LNCaP clone FGC (cell line): ENCODE results near the gene ZMAT3.
"Not testable (repeated sequence)": the region's sequence is repeated elsewhere in the genome, so short reads cannot be mapped to it uniquely, and the experiment has no call there.

ENCODE experiments used
- DNase-seq: peaks from one replicate; pipeline ENCODE4 v3.0.0-alpha.2; 2011; ENCODE audit warnings: low read depth
- H3K4me3 ChIP-seq: 2 replicates; pipeline ENCODE4 v1.5.1; 2011; ENCODE audit warnings: mild to moderate bottlenecking, low read depth, low read length, control low read depth
- CTCF ChIP-seq: IDR thresholded peaks from 2 replicates; pipeline ENCODE4 v1.5.1; 2012; ENCODE audit warnings: mild to moderate bottlenecking; ENCODE audit not compliant: control insufficient read depth, insufficient read depth; ENCODE audit errors: extremely low read depth

The ZMAT3 gene

GRCh38 chr3:179046497-179047353 is 24.9 kb downstream of the ZMAT3 start:
- H3K4me3 ChIP-seq = no peak overlapping the region
- DNase-seq = no peak
- no peak for TF ChIP-seq CTCF

- no peak for DNase-seq
- no peak overlapping the region for H3K4me3 ChIP-seq
- TF ChIP-seq CTCF = no peak
Observed at GRCh38 chr3:179045719-179046402, 25.7 kb downstream of the ZMAT3 start.

- H3K4me3 ChIP-seq, DNase-seq: not testable (repeated sequence)
Observed at GRCh38 chr3:179038899-179039251, 32.7 kb downstream of the ZMAT3 start.

- no peak for TF ChIP-seq CTCF
- H3K4me3 ChIP-seq = no peak overlapping the region
- DNase-seq = no peak
Observed at GRCh38 chr3:179038216-179038898, 33.3 kb downstream of the ZMAT3 start.

- no peak for DNase-seq
- H3K4me3 ChIP-seq = no peak overlapping the region
- no peak for TF ChIP-seq CTCF
Observed at GRCh38 chr3:179037351-179037750, 34.3 kb downstream of the ZMAT3 start.

GRCh38 chr3:179036626-179037300 is 34.8 kb downstream of the ZMAT3 start:
- DNase-seq = no peak
- TF ChIP-seq CTCF = no peak
- H3K4me3 ChIP-seq = no peak overlapping the region

- no peak for DNase-seq
- TF ChIP-seq CTCF = no peak
- no peak overlapping the region for H3K4me3 ChIP-seq
Observed at GRCh38 chr3:179036226-179036625, 35.4 kb downstream of the ZMAT3 start.
